OCI-LY3 (cell line): Measurements from ENCODE around the gene AANAT.

ENCODE experiments used
- H2AFZ ChIP-seq: fragments of 200-600, 300-600 bp; shearing (Covaris generic); 2 replicates; pipeline ENCODE4 v1.6.0; 2014; ENCODE audit warnings: antibody characterized with exemption, low read depth, low read length
- H3K27ac ChIP-seq: fragments of 200-600, 300-600 bp; sonication (generic); 2 replicates; pipeline ENCODE4 v1.5.1; 2014; ENCODE audit warnings: mild to moderate bottlenecking, low read length, moderate library complexity, mixed read lengths
- H3K27me3 ChIP-seq: fragments of 200-600, 300-600 bp; sonication (generic); 2 replicates; pipeline ENCODE4 v1.6.1; 2014; ENCODE audit warnings: low read depth, low read length, mixed read lengths
- H3K36me3 ChIP-seq: fragments of 200-600, 300-600 bp; sonication (generic); replicated peaks from 2 replicates; pipeline ENCODE3; 2014; ENCODE audit warnings: low read depth, low read length, mixed read lengths
- H3K4me1 ChIP-seq: fragments of 300-600, 200-600 bp; sonication (generic); 2 replicates; pipeline ENCODE4 v1.6.1; 2014; ENCODE audit warnings: low read length, mixed read lengths
- H3K4me2 ChIP-seq: fragments of 200-600, 300-600 bp; sonication (generic); 2 replicates; pipeline ENCODE4 v1.6.1; 2014; ENCODE audit warnings: low read length, mixed read lengths
- H3K4me3 ChIP-seq: fragments of 300-600, 200-600 bp; sonication (generic); 2 replicates; pipeline ENCODE4 v1.5.1; 2014; ENCODE audit warnings: antibody characterized with exemption, mild to moderate bottlenecking, low read length, moderate library complexity
- H3K79me2 ChIP-seq: fragments of 300-600, 200-600 bp; shearing (Covaris generic); 2 replicates; pipeline ENCODE4 v1.6.1; 2014; ENCODE audit warnings: mild to moderate bottlenecking, low read length, mixed read lengths
- H3K9ac ChIP-seq: fragments of 300-600, 200-600 bp; shearing (Covaris generic); 2 replicates; pipeline ENCODE4 v1.6.0; 2014; ENCODE audit warnings: mild to moderate bottlenecking, low read length, moderate library complexity
- H3K9me3 ChIP-seq: fragments of 200-600, 300-600 bp; shearing (Covaris generic); 2 replicates; pipeline ENCODE4 v1.6.1; 2014; ENCODE audit warnings: low read length, mixed read lengths; ENCODE audit not compliant: insufficient read depth
- H4K20me1 ChIP-seq: fragments of 200-600, 300-600 bp; sonication (generic); 2 replicates; pipeline ENCODE4 v1.6.1; 2016; ENCODE audit warnings: low read length, mixed read lengths; ENCODE audit not compliant: insufficient read depth
- EZH2phosphoT487 ChIP-seq: fragments of 200-600 bp; shearing (Covaris generic); IDR thresholded peaks from 2 replicates; pipeline ENCODE4 v1.6.1; 2018; ENCODE audit warnings: antibody characterized with exemption, mixed run types, low read depth
- TF ChIP-seq, protein P1 (sequence below): fragments of 200-600, 300-600 bp; sonication (generic); IDR thresholded peaks from 2 replicates; pipeline ENCODE4 v1.5.1; 2014; ENCODE audit warnings: antibody characterized with exemption, low read length, low read depth

AANAT gene

DNA sequence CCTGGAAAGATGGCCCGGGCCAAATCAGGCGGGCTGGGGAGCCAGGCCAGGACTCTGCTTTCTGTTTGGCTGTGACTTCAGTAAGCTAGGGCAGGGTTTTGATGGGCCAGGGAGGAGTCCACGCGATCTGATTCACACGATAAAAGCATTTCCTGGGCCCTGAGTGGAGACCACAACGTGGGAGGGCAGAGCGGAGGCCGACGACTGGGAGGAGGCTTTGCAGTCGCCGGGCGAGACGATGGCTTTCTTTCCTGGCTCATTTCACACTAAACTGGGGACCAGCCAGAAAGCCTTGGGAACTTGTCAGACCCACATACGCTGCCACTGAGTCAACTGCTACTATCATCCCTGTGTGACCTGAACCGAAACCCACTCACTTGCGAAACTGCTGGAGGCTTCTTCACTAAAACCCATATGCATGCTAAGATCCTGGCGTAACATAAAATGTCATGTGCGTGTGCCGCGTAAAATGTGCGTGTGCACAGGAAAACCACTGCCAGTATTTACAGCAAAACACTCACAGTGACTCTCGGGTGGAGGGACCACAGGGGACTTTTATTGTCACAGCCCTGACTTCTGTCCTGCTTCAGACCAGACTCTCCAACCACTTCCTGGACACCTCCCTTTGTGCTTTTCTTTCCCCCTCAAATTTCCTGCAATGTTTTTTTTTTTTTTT, 48.0 kb downstream of the AANAT start:
- Histone ChIP-seq H4K20me1 (no peaks in the 10 kb centered on the region), H3K4me1 (peaks cover 11% of the 10 kb centered on the region), H3K27ac (no peak overlapping the region), H2AFZ (peak overlapping the region; percentile 97), H3K4me3 (peak overlapping the region; percentile 58), H3K4me2 (peak overlapping the region; percentile 72), H3K9ac (peak overlapping the region; percentile 20; the same call in 1 of the 2 replicates), H3K9me3 (no peaks in the 10 kb centered on the region), H3K27me3 (peaks cover 12% of the 10 kb centered on the region), H3K36me3 (no peaks in the 10 kb centered on the region), H3K79me2 (no peaks in the 10 kb centered on the region)
- TF ChIP-seq, protein P1, sequence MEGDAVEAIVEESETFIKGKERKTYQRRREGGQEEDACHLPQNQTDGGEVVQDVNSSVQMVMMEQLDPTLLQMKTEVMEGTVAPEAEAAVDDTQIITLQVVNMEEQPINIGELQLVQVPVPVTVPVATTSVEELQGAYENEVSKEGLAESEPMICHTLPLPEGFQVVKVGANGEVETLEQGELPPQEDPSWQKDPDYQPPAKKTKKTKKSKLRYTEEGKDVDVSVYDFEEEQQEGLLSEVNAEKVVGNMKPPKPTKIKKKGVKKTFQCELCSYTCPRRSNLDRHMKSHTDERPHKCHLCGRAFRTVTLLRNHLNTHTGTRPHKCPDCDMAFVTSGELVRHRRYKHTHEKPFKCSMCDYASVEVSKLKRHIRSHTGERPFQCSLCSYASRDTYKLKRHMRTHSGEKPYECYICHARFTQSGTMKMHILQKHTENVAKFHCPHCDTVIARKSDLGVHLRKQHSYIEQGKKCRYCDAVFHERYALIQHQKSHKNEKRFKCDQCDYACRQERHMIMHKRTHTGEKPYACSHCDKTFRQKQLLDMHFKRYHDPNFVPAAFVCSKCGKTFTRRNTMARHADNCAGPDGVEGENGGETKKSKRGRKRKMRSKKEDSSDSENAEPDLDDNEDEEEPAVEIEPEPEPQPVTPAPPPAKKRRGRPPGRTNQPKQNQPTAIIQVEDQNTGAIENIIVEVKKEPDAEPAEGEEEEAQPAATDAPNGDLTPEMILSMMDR: no peak
- TF ChIP-seq EZH2phosphoT487: no peak

DNA sequence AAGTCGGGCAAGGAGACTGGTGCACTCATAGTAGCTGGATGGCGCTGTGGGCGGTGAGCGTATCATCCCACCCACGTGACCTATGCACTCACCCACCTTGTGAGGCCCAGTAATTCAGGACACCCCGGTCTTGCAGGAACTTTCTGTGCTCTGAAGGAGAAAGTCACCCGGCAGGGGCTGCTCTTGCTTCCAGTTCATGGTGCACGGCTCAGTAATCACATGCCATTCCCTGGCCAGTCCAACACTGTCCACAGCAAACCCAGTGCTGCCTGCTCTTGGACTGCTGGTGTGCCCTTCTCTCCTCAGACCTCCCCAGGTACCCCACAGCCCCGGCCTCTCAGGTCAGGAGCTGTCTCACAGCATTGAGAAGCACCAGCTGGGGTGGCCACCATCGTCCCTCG, 50.2 kb downstream of the AANAT start:
- Histone ChIP-seq H3K4me3 (no peak overlapping the region), H3K27ac (no peak overlapping the region), H3K4me2 (no peak overlapping the region), H3K9ac (no peak overlapping the region), H2AFZ (no peak overlapping the region), H3K79me2 (no peaks in the 10 kb centered on the region), H3K9me3 (no peaks in the 10 kb centered on the region), H4K20me1 (no peaks in the 10 kb centered on the region), H3K4me1 (peaks cover 8% of the 10 kb centered on the region), H3K27me3 (peaks cover 23% of the 10 kb centered on the region), H3K36me3 (no peaks in the 10 kb centered on the region)
- TF ChIP-seq, protein P1: no peak
- TF ChIP-seq EZH2phosphoT487: no peak

DNA sequence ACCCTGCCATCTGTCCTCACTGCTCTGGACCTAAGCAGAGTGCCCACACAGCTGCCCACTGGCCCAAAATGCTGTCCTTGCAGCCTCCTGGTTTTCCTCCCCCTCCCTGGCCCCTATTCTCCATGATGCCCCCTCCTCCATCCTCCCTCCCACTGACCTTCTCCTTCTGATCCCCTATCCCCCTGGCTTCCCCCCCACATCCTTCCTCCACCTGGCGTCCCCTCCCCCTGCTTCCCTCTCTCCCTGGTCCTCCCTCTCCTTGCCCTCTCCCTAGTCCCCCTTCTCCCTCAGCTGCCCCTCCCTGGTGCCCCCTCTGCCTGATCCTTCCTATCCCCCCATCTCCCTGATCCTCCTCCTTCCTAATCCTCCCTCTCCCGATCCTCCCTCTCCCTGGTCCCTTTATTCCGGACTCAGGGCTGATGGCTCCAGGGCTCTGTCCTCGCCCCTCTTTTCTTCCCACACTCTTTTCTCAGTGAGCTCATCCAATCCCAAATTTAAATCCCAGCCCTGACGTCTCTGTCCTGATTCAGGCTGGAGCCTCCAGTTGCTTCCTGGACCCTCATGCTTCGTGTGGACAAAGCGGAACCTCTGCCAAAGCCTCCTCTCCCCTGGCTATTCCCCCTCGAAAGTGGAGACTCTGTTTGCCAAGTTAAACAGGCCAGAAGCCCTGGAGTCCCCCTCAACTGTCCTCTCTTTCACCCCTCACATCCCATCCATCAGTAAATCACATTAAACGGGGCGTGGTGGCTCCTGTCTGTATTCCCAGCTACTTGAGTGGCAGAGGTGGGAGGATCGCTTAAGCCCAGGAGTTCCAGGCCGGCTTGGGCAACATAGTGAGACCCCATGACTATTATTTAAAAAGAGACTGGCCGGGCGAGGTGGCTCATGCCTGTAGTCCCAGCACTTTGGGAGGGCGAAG, 51.9 kb downstream of the AANAT start:
- Histone ChIP-seq H3K4me1 (peaks cover 11% of the 10 kb centered on the region), H3K4me2 (no peak overlapping the region), H3K27ac (no peak overlapping the region), H3K9ac (no peak overlapping the region), H2AFZ (no peak overlapping the region), H3K4me3 (no peak overlapping the region), H3K36me3 (no peaks in the 10 kb centered on the region), H3K79me2 (no peaks in the 10 kb centered on the region), H3K9me3 (no peaks in the 10 kb centered on the region), H3K27me3 (peaks cover 23% of the 10 kb centered on the region), H4K20me1 (no peaks in the 10 kb centered on the region)
- TF ChIP-seq, protein P1: no peak
- no peak for TF ChIP-seq EZH2phosphoT487
